ENCODE measurements around the gene RAET1L.
"Not testable (repeated sequence)": the region's sequence is repeated elsewhere in the genome, so short reads cannot be mapped to it uniquely, and the experiment has no call there.

RAET1L gene

GRCh38 chr6:150015281-150016001 is 9.9 kb downstream of the RAET1L start:
- not testable (repeated sequence) for DNase-seq (ENCODE audit: low spot score)

- not testable (repeated sequence) for DNase-seq (ENCODE audit: low spot score)
These were observed 10.6 kb downstream of the RAET1L start for GRCh38 chr6:150014623-150015280.

GRCh38 chr6:150013785-150014622 is 11.3 kb downstream of the RAET1L start:
- not testable (repeated sequence) for DNase-seq (ENCODE audit: low spot score)

GRCh38 chr6:150012846-150013784 is 12.2 kb downstream of the RAET1L start:
- not testable (repeated sequence) for DNase-seq (ENCODE audit: low spot score)

- no peak for DNase-seq (ENCODE audit: low spot score)
These were observed 16.7 kb downstream of the RAET1L start for GRCh38 chr6:150008588-150008987.

- no peak for DNase-seq (ENCODE audit: low spot score)
These were observed 18.3 kb downstream of the RAET1L start for GRCh38 chr6:150006961-150007464.

- no peak for DNase-seq (ENCODE audit: low spot score)
These were observed 19.3 kb downstream of the RAET1L start for GRCh38 chr6:150005761-150006651.

- peak; percentile 92 for DNase-seq (ENCODE audit: low spot score)
These were observed 20.3 kb downstream of the RAET1L start for GRCh38 chr6:150004783-150005717.

GRCh38 chr6:150004101-150004782 is 21.1 kb downstream of the RAET1L start:
- DNase-seq (ENCODE audit: low spot score): no peak

GRCh38 chr6:150003599-150003998 is 21.7 kb downstream of the RAET1L start:
- not testable (repeated sequence) for DNase-seq (ENCODE audit: low spot score)

GRCh38 chr6:150002710-150003109 is 22.6 kb downstream of the RAET1L start:
- DNase-seq (ENCODE audit: low spot score): no peak

GRCh38 chr6:150001295-150002008 is 23.9 kb downstream of the RAET1L start:
- DNase-seq (ENCODE audit: low spot score): no peak

GRCh38 chr6:149999636-150000035 is 25.7 kb downstream of the RAET1L start:
- no peak for DNase-seq (ENCODE audit: low spot score)

- DNase-seq (ENCODE audit: low spot score): no peak
These were observed 29.4 kb downstream of the RAET1L start for GRCh38 chr6:149995971-149996370.

- no peak for DNase-seq (ENCODE audit: low spot score)
These were observed 30.0 kb downstream of the RAET1L start for GRCh38 chr6:149995235-149995750.

GRCh38 chr6:149991838-149992237 is 33.5 kb downstream of the RAET1L start:
- no peak for DNase-seq (ENCODE audit: low spot score)

- DNase-seq (ENCODE audit: low spot score): not testable (repeated sequence)
These were observed 33.9 kb downstream of the RAET1L start for GRCh38 chr6:149991472-149991795.
